ENCODE results near the gene PPFIA1.

GRCh38 chr11:70354629-70355028, 84.1 kb downstream of the PPFIA1 start:
- TF ChIP-seq GLMP (CRISPR knock-in tag; IDR thresholded peaks at IDR 0.05; ENCODE audit: borderline replicate concordance), result no peak
- TF ChIP-seq ELK4 (CRISPR knock-in tag; IDR thresholded peaks at IDR 0.05; ENCODE audit: borderline replicate concordance), result no peak
- TF ChIP-seq ZNF670 (CRISPR knock-in tag; IDR thresholded peaks at IDR 0.05; ENCODE audit: borderline replicate concordance), result no peak
- TF ChIP-seq CTCF (CRISPR knock-in tag; IDR thresholded peaks at IDR 0.05), result no peak
- no peak for TF ChIP-seq ZNF274 (CRISPR knock-in tag; IDR thresholded peaks at IDR 0.05)
- no peak for TF ChIP-seq CHD4 (IDR thresholded peaks at IDR 0.05; ENCODE audit: borderline replicate concordance, low read length)
- TF ChIP-seq YY1 (IDR thresholded peaks at IDR 0.05; ENCODE audit: insufficient read depth, insufficient replicate concordance, low read depth, low read length), result no peak

Measured in HepG2 (cell line).